WTC11 (cell line): ENCODE results near the gene PHIP. TPM values are rescaled to one million over a fixed set of nuclear protein-coding genes. Genes with fewer than 3 reads are reported as not detected.
A peak's percentile ranks its signal among the peaks of the same experiment; 100 is the strongest.

Source experiments
- ATAC-seq: fragments of 200-7000 bp; cut with Tn5 transposase; 2 replicates; pipeline ENCODE4 v1.10.0; 2021; ENCODE audit warnings: mild to moderate bottlenecking, moderate library complexity
- CTCF ChIA-PET: fragments of 300-600 bp; sonication (Branson Sonifier 250); formaldehyde crosslinking; loops from one replicate; lab custom pipeline; 2021; ENCODE audit warnings: antibody characterized with exemption; lab: Charles Lee
- POLR2A ChIA-PET: fragments of 350-600 bp; sonication (Branson Sonifier 250); formaldehyde crosslinking; loops from one replicate; lab custom pipeline; 2021; ENCODE audit warnings: antibody characterized with exemption; lab: Charles Lee
- DNase-seq: peaks from one replicate; pipeline ENCODE4 v3.0.0; 2021; ENCODE audit warnings: low spot score
- H3K27ac Mint-ChIP-seq: 2 replicates; pipeline ENCODE4 v1.8.0; 2021; ENCODE audit warnings: mixed read lengths
- H3K27me3 Mint-ChIP-seq: 2 replicates; pipeline ENCODE4 v1.8.0; 2021; ENCODE audit warnings: low read depth, mild to moderate bottlenecking, moderate library complexity, mixed read lengths
- H3K36me3 Mint-ChIP-seq: 2 replicates; pipeline ENCODE4 v1.8.0; 2021; ENCODE audit warnings: mixed read lengths
- H3K4me1 Mint-ChIP-seq: 2 replicates; pipeline ENCODE4 v1.8.0; 2022; ENCODE audit warnings: mixed read lengths
- H3K4me3 Mint-ChIP-seq: 2 replicates; pipeline ENCODE4 v1.8.0; 2021; ENCODE audit warnings: mild to moderate bottlenecking, moderate library complexity, mixed read lengths
- H3K9me3 Mint-ChIP-seq: 2 replicates; pipeline ENCODE4 v1.8.0; 2021; ENCODE audit warnings: mixed read lengths
- ATF1 ChIP-seq: sonication (generic); formaldehyde crosslinking; IDR thresholded peaks from 2 replicates; pipeline ENCODE4 v1.8.1; 2023; ENCODE audit warnings: mild to moderate bottlenecking, moderate library complexity, missing genetic modification reagents
- CREB1 ChIP-seq: sonication (generic); formaldehyde crosslinking; IDR thresholded peaks from 2 replicates; pipeline ENCODE4 v1.8.0; 2023; ENCODE audit warnings: mild to moderate bottlenecking, missing genetic modification reagents
- CREM ChIP-seq: sonication (generic); formaldehyde crosslinking; IDR thresholded peaks from 2 replicates; pipeline ENCODE4 v1.8.1; 2022; ENCODE audit warnings: mild to moderate bottlenecking, missing genetic modification reagents, moderate library complexity
- FOXJ3 ChIP-seq: sonication (generic); formaldehyde crosslinking; IDR thresholded peaks from 2 replicates; pipeline ENCODE4 v1.9.0; 2021; ENCODE audit warnings: missing genetic modification reagents, mild to moderate bottlenecking, borderline replicate concordance
- FOXP1 ChIP-seq: sonication (generic); formaldehyde crosslinking; IDR thresholded peaks from 2 replicates; pipeline ENCODE4 v1.8.0; 2022; ENCODE audit warnings: missing genetic modification reagents, mild to moderate bottlenecking, moderate library complexity, borderline replicate concordance
- IRF2 ChIP-seq: sonication (generic); formaldehyde crosslinking; IDR thresholded peaks from 2 replicates; pipeline ENCODE4 v1.8.0; 2022; ENCODE audit warnings: low read depth, missing genetic modification reagents, borderline replicate concordance
- JUN ChIP-seq: sonication (generic); formaldehyde crosslinking; IDR thresholded peaks from 2 replicates; pipeline ENCODE4 v1.8.0; 2023; ENCODE audit warnings: mild to moderate bottlenecking, missing genetic modification reagents
- KAT7 ChIP-seq: sonication (generic); formaldehyde crosslinking; IDR thresholded peaks from 2 replicates; pipeline ENCODE4 v1.8.1; 2023; ENCODE audit warnings: missing genetic modification reagents, mild to moderate bottlenecking, borderline replicate concordance
- MXD4 ChIP-seq: fragments of 250-450 bp; sonication (Bioruptor Pico); IDR thresholded peaks from 2 replicates; pipeline ENCODE4 v1.8.0; 2021; ENCODE audit warnings: mild to moderate bottlenecking, moderate library complexity, borderline replicate concordance
- NFYB ChIP-seq: sonication (generic); formaldehyde crosslinking; conservative IDR thresholded peaks from 2 replicates; pipeline ENCODE4 v1.8.0; 2022; ENCODE audit warnings: low read depth, missing genetic modification reagents
- NR3C1 ChIP-seq: sonication (generic); formaldehyde crosslinking; conservative IDR thresholded peaks from 2 replicates; pipeline ENCODE4 v1.8.1; 2023; ENCODE audit warnings: low read depth, mild to moderate bottlenecking, missing genetic modification reagents
- PRRX2 ChIP-seq: fragments of 250-450 bp; sonication (Bioruptor Pico); IDR thresholded peaks from 2 replicates; pipeline ENCODE4 v1.8.0; 2021; ENCODE audit warnings: mild to moderate bottlenecking
- SP1 ChIP-seq: sonication (generic); formaldehyde crosslinking; conservative IDR thresholded peaks from 2 replicates; pipeline ENCODE4 v1.8.1; 2022; ENCODE audit warnings: missing genetic modification reagents
- ZNF121 ChIP-seq: sonication (generic); formaldehyde crosslinking; IDR thresholded peaks from 2 replicates; pipeline ENCODE4 v1.8.0; 2023; ENCODE audit warnings: missing genetic modification reagents
- ZNF138 ChIP-seq: sonication (generic); formaldehyde crosslinking; conservative IDR thresholded peaks from 2 replicates; pipeline ENCODE4 v1.8.1; 2022; ENCODE audit warnings: mild to moderate bottlenecking, moderate library complexity, missing genetic modification reagents
- ZNF219 ChIP-seq: sonication (generic); formaldehyde crosslinking; IDR thresholded peaks from 2 replicates; pipeline ENCODE4 v1.8.0; 2023; ENCODE audit warnings: missing genetic modification reagents, mild to moderate bottlenecking, borderline replicate concordance
- ZNF317 ChIP-seq: sonication (generic); formaldehyde crosslinking; IDR thresholded peaks from 2 replicates; pipeline ENCODE4 v1.8.1; 2023; ENCODE audit warnings: low read depth, mild to moderate bottlenecking, moderate library complexity, missing genetic modification reagents, borderline replicate concordance
- ZNF396 ChIP-seq: fragments of 250-450 bp; sonication (Bioruptor Pico); IDR thresholded peaks from 2 replicates; pipeline ENCODE4 v1.8.0; 2021; ENCODE audit warnings: mild to moderate bottlenecking, moderate library complexity, borderline replicate concordance
- ZNF423 ChIP-seq: fragments of 250-450 bp; sonication (Bioruptor Pico); IDR thresholded peaks from 2 replicates; pipeline ENCODE4 v2.1.2; 2022; ENCODE audit warnings: mild to moderate bottlenecking, moderate library complexity
- ZNF671 ChIP-seq: fragments of 250-450 bp; sonication (Bioruptor Pico); IDR thresholded peaks from 2 replicates; pipeline ENCODE4 v1.8.0; 2021; ENCODE audit warnings: mild to moderate bottlenecking
- total RNA-seq: library from RNA; stranded (reverse); gene quantifications from 3 replicates; pipeline ENCODE4 v1.2.3, GENCODE V29; 2021
- TF ChIP-seq, protein P1 (sequence below): sonication (generic); formaldehyde crosslinking; IDR thresholded peaks from 2 replicates; pipeline ENCODE4 v1.8.1; 2022; ENCODE audit warnings: low read depth, missing genetic modification reagents, borderline replicate concordance
- TF ChIP-seq, protein P2 (sequence below): sonication (generic); formaldehyde crosslinking; IDR thresholded peaks from 2 replicates; pipeline ENCODE4 v1.8.1; 2022; ENCODE audit warnings: mild to moderate bottlenecking, missing genetic modification reagents, moderate library complexity, borderline replicate concordance
- TF ChIP-seq, protein P3 (sequence below): sonication (generic); formaldehyde crosslinking; IDR thresholded peaks from 2 replicates; pipeline ENCODE4 v1.8.1; 2022; ENCODE audit warnings: mild to moderate bottlenecking, moderate library complexity, missing genetic modification reagents
- TF ChIP-seq, protein P4 (sequence below): sonication (generic); formaldehyde crosslinking; IDR thresholded peaks from 2 replicates; pipeline ENCODE4 v1.8.0; 2022; ENCODE audit warnings: mild to moderate bottlenecking, missing genetic modification reagents
- TF ChIP-seq, protein P5 (sequence below): sonication (generic); formaldehyde crosslinking; IDR thresholded peaks from 2 replicates; pipeline ENCODE4 v1.8.1; 2022; ENCODE audit warnings: missing genetic modification reagents, borderline replicate concordance

The PHIP gene
- total RNA-seq, 1 experiment from 2014 or later = 45.6 TPM

DNA sequence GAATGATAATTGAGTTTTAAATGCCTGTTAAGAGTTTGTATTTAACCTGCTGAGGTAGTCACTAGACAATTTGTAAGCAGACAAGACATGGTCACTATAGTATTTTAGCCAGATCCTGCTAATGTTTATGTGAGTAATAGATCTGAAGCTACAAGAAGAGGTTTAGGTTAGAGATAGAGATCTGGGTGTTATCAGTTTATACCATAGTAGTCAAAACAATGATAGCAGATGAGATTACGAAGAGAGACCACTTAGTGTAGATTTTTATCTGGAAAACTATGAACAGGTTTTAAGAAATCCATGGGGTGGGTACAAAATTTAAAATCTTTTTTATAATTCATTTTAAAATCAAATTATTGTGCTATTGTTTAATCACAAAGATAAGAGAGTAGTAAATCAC lies 47.5 kb downstream of the PHIP start (continued):
- TF ChIP-seq, protein P1, sequence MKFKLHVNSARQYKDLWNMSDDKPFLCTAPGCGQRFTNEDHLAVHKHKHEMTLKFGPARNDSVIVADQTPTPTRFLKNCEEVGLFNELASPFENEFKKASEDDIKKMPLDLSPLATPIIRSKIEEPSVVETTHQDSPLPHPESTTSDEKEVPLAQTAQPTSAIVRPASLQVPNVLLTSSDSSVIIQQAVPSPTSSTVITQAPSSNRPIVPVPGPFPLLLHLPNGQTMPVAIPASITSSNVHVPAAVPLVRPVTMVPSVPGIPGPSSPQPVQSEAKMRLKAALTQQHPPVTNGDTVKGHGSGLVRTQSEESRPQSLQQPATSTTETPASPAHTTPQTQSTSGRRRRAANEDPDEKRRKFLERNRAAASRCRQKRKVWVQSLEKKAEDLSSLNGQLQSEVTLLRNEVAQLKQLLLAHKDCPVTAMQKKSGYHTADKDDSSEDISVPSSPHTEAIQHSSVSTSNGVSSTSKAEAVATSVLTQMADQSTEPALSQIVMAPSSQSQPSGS = no peak
- TF ChIP-seq ZNF138 (no peak), ZNF423 (CRISPR knock-in tag) (no peak), KAT7 (no peak), FOXJ3 (CRISPR knock-in tag) (no peak)

DNA sequence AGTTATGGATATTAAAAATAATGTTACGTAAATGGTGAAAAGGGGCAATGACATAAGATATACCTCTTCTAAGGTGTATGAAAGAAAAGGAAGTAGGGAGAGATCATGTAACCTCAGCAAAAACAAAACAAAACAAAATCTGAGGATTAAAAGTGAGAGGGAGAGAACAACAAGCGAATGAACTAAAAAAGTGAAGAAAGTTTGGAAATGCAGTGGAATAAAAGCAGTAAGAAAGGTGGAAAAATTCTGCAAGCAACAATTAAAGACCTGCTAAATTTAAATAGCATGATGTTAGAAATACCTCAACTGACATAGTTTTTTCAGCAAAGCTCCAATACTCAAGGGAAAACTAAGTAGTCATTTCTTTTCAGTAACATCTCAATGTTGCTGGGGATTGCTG lies 48.0 kb downstream of the PHIP start:
- TF ChIP-seq IRF2 (CRISPR knock-in tag) = no peak
- TF ChIP-seq, protein P2, sequence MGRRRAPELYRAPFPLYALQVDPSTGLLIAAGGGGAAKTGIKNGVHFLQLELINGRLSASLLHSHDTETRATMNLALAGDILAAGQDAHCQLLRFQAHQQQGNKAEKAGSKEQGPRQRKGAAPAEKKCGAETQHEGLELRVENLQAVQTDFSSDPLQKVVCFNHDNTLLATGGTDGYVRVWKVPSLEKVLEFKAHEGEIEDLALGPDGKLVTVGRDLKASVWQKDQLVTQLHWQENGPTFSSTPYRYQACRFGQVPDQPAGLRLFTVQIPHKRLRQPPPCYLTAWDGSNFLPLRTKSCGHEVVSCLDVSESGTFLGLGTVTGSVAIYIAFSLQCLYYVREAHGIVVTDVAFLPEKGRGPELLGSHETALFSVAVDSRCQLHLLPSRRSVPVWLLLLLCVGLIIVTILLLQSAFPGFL (CRISPR knock-in tag) = no peak
- TF ChIP-seq, protein P3, sequence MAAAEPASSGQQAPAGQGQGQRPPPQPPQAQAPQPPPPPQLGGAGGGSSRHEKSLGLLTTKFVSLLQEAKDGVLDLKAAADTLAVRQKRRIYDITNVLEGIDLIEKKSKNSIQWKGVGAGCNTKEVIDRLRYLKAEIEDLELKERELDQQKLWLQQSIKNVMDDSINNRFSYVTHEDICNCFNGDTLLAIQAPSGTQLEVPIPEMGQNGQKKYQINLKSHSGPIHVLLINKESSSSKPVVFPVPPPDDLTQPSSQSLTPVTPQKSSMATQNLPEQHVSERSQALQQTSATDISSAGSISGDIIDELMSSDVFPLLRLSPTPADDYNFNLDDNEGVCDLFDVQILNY (CRISPR knock-in tag) = no peak
- TF ChIP-seq ZNF423 (CRISPR knock-in tag) = no peak
- TF ChIP-seq, protein P4, sequence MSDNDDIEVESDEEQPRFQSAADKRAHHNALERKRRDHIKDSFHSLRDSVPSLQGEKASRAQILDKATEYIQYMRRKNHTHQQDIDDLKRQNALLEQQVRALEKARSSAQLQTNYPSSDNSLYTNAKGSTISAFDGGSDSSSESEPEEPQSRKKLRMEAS (CRISPR knock-in tag) = no peak
- no peak for TF ChIP-seq ZNF317
- TF ChIP-seq FOXP1 (CRISPR knock-in tag) = no peak
- TF ChIP-seq ZNF219 = no peak
- no peak for TF ChIP-seq CREM (CRISPR knock-in tag)
- no peak for TF ChIP-seq ZNF396 (CRISPR knock-in tag)
- TF ChIP-seq, protein P5, sequence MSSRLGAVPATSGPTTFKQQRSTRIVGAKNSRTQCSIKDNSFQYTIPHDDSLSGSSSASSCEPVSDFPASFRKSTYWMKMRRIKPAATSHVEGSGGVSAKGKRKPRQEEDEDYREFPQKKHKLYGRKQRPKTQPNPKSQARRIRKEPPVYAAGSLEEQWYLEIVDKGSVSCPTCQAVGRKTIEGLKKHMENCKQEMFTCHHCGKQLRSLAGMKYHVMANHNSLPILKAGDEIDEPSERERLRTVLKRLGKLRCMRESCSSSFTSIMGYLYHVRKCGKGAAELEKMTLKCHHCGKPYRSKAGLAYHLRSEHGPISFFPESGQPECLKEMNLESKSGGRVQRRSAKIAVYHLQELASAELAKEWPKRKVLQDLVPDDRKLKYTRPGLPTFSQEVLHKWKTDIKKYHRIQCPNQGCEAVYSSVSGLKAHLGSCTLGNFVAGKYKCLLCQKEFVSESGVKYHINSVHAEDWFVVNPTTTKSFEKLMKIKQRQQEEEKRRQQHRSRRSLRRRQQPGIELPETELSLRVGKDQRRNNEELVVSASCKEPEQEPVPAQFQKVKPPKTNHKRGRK (CRISPR knock-in tag) = no peak
- ATAC-seq = no peak
- H3K4me1 Mint-ChIP-seq = peaks cover 20% of the 10 kb centered on the region
- peaks cover 22% of the 10 kb centered on the region for H3K36me3 Mint-ChIP-seq
- H3K4me3 Mint-ChIP-seq = no peak overlapping the region
- no peaks in the 10 kb centered on the region for H3K27me3 Mint-ChIP-seq
- H3K9me3 Mint-ChIP-seq = no peaks in the 10 kb centered on the region
- peak overlapping the region; percentile 60; the same call in 1 of the 2 replicates for H3K27ac Mint-ChIP-seq
- ChIA-PET CTCF (no interaction called here), POLR2A (no interaction called here)
- no peak for DNase-seq

DNA sequence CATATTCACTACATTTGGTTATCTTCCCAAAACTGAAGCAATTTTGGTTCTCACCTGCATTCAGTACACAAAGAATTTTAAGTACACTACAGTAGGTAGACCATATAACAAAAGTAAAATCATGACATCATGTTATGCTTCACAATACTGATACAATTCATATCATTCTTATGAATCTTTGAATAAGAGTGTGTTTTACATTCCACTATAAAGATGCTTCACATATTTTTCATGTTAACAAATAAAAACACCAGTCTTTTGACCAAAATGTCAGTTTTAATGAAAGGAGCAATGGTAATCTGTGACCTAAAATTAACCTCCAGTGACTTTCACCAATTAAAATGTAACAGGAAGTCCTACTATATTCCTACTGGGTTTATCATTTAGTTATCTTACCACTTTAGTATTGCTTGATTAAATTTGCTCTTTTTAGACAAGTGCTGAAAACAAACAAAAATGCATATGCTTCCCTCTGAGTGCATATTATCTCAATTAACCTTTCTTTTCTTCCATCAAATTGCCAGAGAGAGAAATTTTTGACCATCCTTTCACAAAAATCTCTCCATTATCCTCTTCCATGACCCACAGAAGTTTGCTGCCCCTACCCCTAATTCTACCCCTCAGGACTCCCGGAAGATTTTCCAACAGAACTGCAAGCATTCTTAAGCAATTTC lies 49.3 kb downstream of the PHIP start:
- Mint-ChIP-seq H3K27me3 (no peaks in the 10 kb centered on the region), H3K9me3 (no peaks in the 10 kb centered on the region), H3K4me3 (no peak overlapping the region), H3K36me3 (peaks cover 25% of the 10 kb centered on the region), H3K27ac (no peak overlapping the region), H3K4me1 (peaks cover 14% of the 10 kb centered on the region)
- DNase-seq = no peak
- ChIA-PET POLR2A (no interaction called here), CTCF (no interaction called here)
- ATAC-seq = no peak
- no peak for TF ChIP-seq ZNF423 (CRISPR knock-in tag)
- no peak for TF ChIP-seq FOXJ3 (CRISPR knock-in tag)
- TF ChIP-seq ZNF121 (CRISPR knock-in tag) = no peak
- TF ChIP-seq, protein P1 = no peak
- no peak for TF ChIP-seq PRRX2 (CRISPR knock-in tag)
- TF ChIP-seq KAT7 = no peak
- TF ChIP-seq IRF2 (CRISPR knock-in tag) = no peak
- no peak for TF ChIP-seq NFYB (CRISPR knock-in tag)
- TF ChIP-seq ZNF138 = no peak
- TF ChIP-seq SP1 (CRISPR knock-in tag) = no peak
- TF ChIP-seq CREB1 (CRISPR knock-in tag) = no peak
- TF ChIP-seq NR3C1 (CRISPR knock-in tag) = no peak
- TF ChIP-seq MXD4 = no peak
- TF ChIP-seq, protein P5 (CRISPR knock-in tag) = no peak
- no peak for TF ChIP-seq ZNF671 (CRISPR knock-in tag)
- no peak for TF ChIP-seq JUN (CRISPR knock-in tag)
- no peak for TF ChIP-seq ATF1 (CRISPR knock-in tag)
